ENCODE data around the gene EXOC7.

DNA sequence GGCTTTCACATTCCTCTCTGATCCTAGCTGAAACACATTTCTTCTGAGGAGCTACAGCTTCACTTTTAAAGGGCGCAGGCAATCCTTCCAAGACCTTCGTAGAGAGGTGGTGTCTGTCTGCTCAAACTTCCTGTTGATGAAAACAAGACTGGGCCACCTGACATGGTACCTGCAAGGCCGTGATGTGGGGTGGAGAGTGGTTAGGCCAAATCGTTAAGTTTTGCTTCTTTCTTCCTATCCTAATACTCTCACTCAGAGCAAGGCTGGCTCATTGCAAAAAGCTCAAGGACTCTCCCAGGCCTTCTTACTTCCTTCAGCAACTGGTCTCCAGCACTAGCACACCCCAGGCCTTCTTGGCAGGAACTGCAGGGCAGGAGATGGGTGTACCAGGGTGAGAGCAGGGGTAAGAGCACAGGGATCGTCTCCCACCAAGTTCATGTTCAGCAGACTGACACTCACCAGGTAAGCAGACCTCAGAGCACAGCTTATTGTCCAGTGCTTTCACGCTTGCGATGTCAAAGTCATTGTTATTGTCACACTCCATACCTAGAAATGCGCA, 48.4 kb upstream of the EXOC7 start:
- no peak for TF ChIP-seq POLR2AphosphoS5 (IDR thresholded peaks at IDR 0.05; ENCODE audit: low read depth, low read length)
- TF ChIP-seq, protein P1, sequence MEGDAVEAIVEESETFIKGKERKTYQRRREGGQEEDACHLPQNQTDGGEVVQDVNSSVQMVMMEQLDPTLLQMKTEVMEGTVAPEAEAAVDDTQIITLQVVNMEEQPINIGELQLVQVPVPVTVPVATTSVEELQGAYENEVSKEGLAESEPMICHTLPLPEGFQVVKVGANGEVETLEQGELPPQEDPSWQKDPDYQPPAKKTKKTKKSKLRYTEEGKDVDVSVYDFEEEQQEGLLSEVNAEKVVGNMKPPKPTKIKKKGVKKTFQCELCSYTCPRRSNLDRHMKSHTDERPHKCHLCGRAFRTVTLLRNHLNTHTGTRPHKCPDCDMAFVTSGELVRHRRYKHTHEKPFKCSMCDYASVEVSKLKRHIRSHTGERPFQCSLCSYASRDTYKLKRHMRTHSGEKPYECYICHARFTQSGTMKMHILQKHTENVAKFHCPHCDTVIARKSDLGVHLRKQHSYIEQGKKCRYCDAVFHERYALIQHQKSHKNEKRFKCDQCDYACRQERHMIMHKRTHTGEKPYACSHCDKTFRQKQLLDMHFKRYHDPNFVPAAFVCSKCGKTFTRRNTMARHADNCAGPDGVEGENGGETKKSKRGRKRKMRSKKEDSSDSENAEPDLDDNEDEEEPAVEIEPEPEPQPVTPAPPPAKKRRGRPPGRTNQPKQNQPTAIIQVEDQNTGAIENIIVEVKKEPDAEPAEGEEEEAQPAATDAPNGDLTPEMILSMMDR (IDR thresholded peaks at IDR 0.05 in 2 of 3, conservative IDR thresholded peaks at IDR 0.05 in 1 of 3; ENCODE audit: borderline replicate concordance in 1 of 3, insufficient read depth in 1 of 3, low read depth in 2 of 3, low read length in 2 of 3) = no peak
- TF ChIP-seq EZH2phosphoT487 (IDR thresholded peaks at IDR 0.05; ENCODE audit: borderline replicate concordance) = no peak
- TF ChIP-seq, protein P2, sequence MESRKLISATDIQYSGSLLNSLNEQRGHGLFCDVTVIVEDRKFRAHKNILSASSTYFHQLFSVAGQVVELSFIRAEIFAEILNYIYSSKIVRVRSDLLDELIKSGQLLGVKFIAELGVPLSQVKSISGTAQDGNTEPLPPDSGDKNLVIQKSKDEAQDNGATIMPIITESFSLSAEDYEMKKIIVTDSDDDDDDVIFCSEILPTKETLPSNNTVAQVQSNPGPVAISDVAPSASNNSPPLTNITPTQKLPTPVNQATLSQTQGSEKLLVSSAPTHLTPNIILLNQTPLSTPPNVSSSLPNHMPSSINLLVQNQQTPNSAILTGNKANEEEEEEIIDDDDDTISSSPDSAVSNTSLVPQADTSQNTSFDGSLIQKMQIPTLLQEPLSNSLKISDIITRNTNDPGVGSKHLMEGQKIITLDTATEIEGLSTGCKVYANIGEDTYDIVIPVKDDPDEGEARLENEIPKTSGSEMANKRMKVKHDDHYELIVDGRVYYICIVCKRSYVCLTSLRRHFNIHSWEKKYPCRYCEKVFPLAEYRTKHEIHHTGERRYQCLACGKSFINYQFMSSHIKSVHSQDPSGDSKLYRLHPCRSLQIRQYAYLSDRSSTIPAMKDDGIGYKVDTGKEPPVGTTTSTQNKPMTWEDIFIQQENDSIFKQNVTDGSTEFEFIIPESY (IDR thresholded peaks at IDR 0.05; ENCODE audit: extremely low read depth, insufficient replicate concordance, low read length) = no peak
- no peak for TF ChIP-seq ZNF274 (IDR thresholded peaks at IDR 0.05; ENCODE audit: low read depth, low read length)
- no peak for TF ChIP-seq EZH2 (IDR thresholded peaks at IDR 0.05)
- no peak for TF ChIP-seq POLR2A (IDR thresholded peaks at IDR 0.05; ENCODE audit: borderline replicate concordance, extremely low read depth, insufficient read depth, insufficient read length)
- TF ChIP-seq, protein P3, sequence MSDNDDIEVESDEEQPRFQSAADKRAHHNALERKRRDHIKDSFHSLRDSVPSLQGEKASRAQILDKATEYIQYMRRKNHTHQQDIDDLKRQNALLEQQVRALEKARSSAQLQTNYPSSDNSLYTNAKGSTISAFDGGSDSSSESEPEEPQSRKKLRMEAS (IDR thresholded peaks at IDR 0.05) = no peak
- TF ChIP-seq, protein P4, sequence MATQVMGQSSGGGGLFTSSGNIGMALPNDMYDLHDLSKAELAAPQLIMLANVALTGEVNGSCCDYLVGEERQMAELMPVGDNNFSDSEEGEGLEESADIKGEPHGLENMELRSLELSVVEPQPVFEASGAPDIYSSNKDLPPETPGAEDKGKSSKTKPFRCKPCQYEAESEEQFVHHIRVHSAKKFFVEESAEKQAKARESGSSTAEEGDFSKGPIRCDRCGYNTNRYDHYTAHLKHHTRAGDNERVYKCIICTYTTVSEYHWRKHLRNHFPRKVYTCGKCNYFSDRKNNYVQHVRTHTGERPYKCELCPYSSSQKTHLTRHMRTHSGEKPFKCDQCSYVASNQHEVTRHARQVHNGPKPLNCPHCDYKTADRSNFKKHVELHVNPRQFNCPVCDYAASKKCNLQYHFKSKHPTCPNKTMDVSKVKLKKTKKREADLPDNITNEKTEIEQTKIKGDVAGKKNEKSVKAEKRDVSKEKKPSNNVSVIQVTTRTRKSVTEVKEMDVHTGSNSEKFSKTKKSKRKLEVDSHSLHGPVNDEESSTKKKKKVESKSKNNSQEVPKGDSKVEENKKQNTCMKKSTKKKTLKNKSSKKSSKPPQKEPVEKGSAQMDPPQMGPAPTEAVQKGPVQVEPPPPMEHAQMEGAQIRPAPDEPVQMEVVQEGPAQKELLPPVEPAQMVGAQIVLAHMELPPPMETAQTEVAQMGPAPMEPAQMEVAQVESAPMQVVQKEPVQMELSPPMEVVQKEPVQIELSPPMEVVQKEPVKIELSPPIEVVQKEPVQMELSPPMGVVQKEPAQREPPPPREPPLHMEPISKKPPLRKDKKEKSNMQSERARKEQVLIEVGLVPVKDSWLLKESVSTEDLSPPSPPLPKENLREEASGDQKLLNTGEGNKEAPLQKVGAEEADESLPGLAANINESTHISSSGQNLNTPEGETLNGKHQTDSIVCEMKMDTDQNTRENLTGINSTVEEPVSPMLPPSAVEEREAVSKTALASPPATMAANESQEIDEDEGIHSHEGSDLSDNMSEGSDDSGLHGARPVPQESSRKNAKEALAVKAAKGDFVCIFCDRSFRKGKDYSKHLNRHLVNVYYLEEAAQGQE (IDR thresholded peaks at IDR 0.05; ENCODE audit: low read depth) = no peak
- TF ChIP-seq RAD21 (IDR thresholded peaks at IDR 0.05; ENCODE audit: low read depth) = no peak
- no peak for TF ChIP-seq SRF (IDR thresholded peaks at IDR 0.05; ENCODE audit: low read depth)
- TF ChIP-seq JUND (IDR thresholded peaks at IDR 0.05) = no peak
- TF ChIP-seq CEBPB (IDR thresholded peaks at IDR 0.05; ENCODE audit: low read depth) = no peak
